ENCODE data around the gene MRPS6.
A peak's percentile ranks its signal among the peaks of the same experiment; 100 is the strongest.

Gene MRPS6

GRCh38 chr21:34073032-34073748 lies at the start of gene MRPS6, which contains the start of gene SLC5A3:
Gene MRPS6 (plus strand): TSS chr21:34073578. CDS start chr21:34073701, 123 bp downstream.
Gene SLC5A3 (plus strand): TSS chr21:34073578. CDS start chr21:34095199, 21,621 bp downstream.
- H3K27ac ChIP-seq, result peak within 1 kb of the TSS; percentile 95
- DNase-seq, result peak; percentile 91
- peaks cover 8% of the 10 kb centered on the region for H3K9me3 ChIP-seq (ENCODE audit: severe bottlenecking)
- TF ChIP-seq, protein P1, sequence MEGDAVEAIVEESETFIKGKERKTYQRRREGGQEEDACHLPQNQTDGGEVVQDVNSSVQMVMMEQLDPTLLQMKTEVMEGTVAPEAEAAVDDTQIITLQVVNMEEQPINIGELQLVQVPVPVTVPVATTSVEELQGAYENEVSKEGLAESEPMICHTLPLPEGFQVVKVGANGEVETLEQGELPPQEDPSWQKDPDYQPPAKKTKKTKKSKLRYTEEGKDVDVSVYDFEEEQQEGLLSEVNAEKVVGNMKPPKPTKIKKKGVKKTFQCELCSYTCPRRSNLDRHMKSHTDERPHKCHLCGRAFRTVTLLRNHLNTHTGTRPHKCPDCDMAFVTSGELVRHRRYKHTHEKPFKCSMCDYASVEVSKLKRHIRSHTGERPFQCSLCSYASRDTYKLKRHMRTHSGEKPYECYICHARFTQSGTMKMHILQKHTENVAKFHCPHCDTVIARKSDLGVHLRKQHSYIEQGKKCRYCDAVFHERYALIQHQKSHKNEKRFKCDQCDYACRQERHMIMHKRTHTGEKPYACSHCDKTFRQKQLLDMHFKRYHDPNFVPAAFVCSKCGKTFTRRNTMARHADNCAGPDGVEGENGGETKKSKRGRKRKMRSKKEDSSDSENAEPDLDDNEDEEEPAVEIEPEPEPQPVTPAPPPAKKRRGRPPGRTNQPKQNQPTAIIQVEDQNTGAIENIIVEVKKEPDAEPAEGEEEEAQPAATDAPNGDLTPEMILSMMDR (IDR thresholded peaks at IDR 0.05; ENCODE audit: low read depth, low read length), result peak; percentile 29
- H3K4me3 ChIP-seq (ENCODE audit: low read depth, low read length), result peak within 1 kb of the TSS; percentile 61
- H3K27me3 ChIP-seq (ENCODE audit: insufficient read depth, low read depth, severe bottlenecking), result peaks cover 2% of the 10 kb centered on the region
- H3K36me3 ChIP-seq, result peaks cover 20% of the 10 kb centered on the region

DNA sequence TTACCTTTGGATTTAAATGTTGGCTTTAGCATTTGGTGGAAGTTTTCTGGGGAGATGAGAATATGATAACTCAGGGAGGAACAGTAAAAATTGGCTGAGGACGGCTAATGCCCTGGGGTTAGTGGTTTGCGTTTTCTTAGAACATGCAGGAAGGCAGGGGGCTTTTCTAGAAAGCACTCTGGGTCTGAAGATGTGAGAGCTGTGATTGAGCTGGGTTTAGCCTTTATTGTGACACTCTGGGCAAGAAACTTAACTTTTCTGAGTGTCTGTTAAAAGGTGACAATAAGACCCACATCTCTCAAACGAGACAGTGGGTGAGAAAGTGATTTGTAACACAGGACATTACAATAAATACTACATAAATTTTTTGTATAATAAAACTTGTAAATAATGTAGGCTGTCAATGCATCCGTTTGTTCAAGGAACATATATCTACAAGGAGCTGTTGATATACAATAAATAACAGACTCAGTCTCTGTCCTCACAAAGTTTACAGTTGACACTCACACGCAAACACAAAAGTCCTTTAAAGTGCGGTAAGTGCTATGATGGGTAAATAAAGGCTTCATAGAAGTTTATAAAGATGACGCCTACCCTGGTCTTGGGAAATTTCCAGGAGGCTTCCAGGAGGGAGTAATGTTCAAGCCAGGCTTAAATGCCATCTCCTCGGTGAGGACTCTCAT lies 49.5 kb upstream of the MRPS6 start:
- Histone ChIP-seq H3K27me3 (ENCODE audit: insufficient read depth, low read depth, severe bottlenecking) (peaks cover 96% of the 10 kb centered on the region), H3K36me3 (no peaks in the 10 kb centered on the region), H3K4me3 (ENCODE audit: low read depth, low read length) (no peak overlapping the region), H3K27ac (no peak overlapping the region), H3K9me3 (ENCODE audit: severe bottlenecking) (peaks cover 8% of the 10 kb centered on the region)
- no peak for DNase-seq
- TF ChIP-seq, protein P1 (IDR thresholded peaks at IDR 0.05; ENCODE audit: low read depth, low read length), result no peak

- Histone ChIP-seq H3K36me3 (no peaks in the 10 kb centered on the region), H3K4me3 (ENCODE audit: low read depth, low read length) (no peak overlapping the region), H3K27ac (no peak overlapping the region), H3K9me3 (ENCODE audit: severe bottlenecking) (peaks cover 8% of the 10 kb centered on the region), H3K27me3 (ENCODE audit: insufficient read depth, low read depth, severe bottlenecking) (peaks cover 96% of the 10 kb centered on the region)
- DNase-seq, result no peak
- TF ChIP-seq, protein P1 (IDR thresholded peaks at IDR 0.05; ENCODE audit: low read depth, low read length), result no peak
Measured at GRCh38 chr21:34024374-34024693, 49.0 kb upstream of the MRPS6 start.

- TF ChIP-seq, protein P1 (IDR thresholded peaks at IDR 0.05; ENCODE audit: low read depth, low read length), result no peak
- H3K27me3 ChIP-seq (ENCODE audit: insufficient read depth, low read depth, severe bottlenecking), result peaks cover 96% of the 10 kb centered on the region
- H3K4me3 ChIP-seq (ENCODE audit: low read depth, low read length), result no peak overlapping the region
- no peak overlapping the region for H3K27ac ChIP-seq
- no peak for DNase-seq
- H3K9me3 ChIP-seq (ENCODE audit: severe bottlenecking), result peaks cover 4% of the 10 kb centered on the region
- H3K36me3 ChIP-seq, result no peaks in the 10 kb centered on the region
Measured at GRCh38 chr21:34027721-34028461, 45.5 kb upstream of the MRPS6 start.

DNA sequence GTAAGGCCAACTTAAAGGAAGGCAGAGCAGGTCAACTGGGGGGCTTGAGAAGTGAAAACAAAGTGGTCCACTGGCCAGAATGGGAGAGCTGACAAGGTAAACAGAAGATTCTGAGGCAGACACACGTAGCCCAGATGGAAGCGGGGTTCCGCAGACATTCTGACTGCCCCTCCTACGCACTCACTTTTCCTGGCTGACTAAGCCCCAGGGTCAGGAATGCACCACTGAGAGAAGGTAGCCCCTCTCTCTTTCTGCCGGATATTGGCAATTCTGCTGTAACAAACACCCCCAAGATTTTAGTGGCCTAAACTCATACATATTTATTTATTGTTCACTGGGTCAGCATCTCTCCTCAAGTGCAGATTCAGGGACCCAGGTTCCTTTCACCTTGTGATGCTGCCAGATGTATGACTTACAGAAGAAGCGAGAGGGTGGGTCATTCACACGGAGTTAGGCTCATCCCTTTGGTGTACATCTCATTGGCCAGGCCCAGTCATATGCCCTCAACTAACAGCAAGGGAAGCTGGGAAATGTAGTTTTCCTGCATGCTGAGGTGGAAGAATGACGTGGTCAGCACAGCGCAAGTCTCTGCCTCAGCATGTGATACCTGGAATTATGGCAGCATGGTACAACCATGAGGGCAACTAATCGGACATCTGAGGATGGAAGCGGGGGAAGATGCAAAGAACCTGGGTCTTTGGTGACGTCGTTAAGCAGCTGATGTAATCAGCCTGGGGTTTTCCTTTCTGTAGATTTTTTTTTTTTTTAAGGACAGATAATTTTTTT lies 43.4 kb upstream of the MRPS6 start:
- Histone ChIP-seq H3K36me3 (no peaks in the 10 kb centered on the region), H3K27ac (no peak overlapping the region), H3K4me3 (ENCODE audit: low read depth, low read length) (no peak overlapping the region), H3K9me3 (ENCODE audit: severe bottlenecking) (peaks cover 2% of the 10 kb centered on the region), H3K27me3 (ENCODE audit: insufficient read depth, low read depth, severe bottlenecking) (peaks cover 96% of the 10 kb centered on the region)
- peak; percentile 19 for DNase-seq
- TF ChIP-seq, protein P1 (IDR thresholded peaks at IDR 0.05; ENCODE audit: low read depth, low read length), result no peak
